ENCODE data around the gene IER2.
"Not testable (repeated sequence)": the region's sequence is repeated elsewhere in the genome, so short reads cannot be mapped to it uniquely, and the experiment has no call there.

GRCh38 chr19:13177584-13177983, 27.4 kb downstream of the IER2 start:
- not testable (repeated sequence) for TF ChIP-seq EZH2 (IDR thresholded peaks at IDR 0.05; ENCODE audit: borderline replicate concordance, low read depth, low read length, poor library complexity, severe bottlenecking)
- TF ChIP-seq, protein P1, sequence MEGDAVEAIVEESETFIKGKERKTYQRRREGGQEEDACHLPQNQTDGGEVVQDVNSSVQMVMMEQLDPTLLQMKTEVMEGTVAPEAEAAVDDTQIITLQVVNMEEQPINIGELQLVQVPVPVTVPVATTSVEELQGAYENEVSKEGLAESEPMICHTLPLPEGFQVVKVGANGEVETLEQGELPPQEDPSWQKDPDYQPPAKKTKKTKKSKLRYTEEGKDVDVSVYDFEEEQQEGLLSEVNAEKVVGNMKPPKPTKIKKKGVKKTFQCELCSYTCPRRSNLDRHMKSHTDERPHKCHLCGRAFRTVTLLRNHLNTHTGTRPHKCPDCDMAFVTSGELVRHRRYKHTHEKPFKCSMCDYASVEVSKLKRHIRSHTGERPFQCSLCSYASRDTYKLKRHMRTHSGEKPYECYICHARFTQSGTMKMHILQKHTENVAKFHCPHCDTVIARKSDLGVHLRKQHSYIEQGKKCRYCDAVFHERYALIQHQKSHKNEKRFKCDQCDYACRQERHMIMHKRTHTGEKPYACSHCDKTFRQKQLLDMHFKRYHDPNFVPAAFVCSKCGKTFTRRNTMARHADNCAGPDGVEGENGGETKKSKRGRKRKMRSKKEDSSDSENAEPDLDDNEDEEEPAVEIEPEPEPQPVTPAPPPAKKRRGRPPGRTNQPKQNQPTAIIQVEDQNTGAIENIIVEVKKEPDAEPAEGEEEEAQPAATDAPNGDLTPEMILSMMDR (conservative IDR thresholded peaks at IDR 0.05; ENCODE audit: low read depth, low read length) = not testable (repeated sequence)
